ENCODE results near the gene C1QA.

GRCh38 chr1:22629886-22630285 lies 6.5 kb upstream of the C1QA start:
- TF ChIP-seq SUZ12 (IDR thresholded peaks at IDR 0.05; ENCODE audit: extremely low read depth, insufficient read depth, insufficient read length) (no peak), YY1 (IDR thresholded peaks at IDR 0.05; ENCODE audit: insufficient read depth, insufficient read length) (no peak)

Measured in NT2/D1 (cell line).